ENCODE results near the gene SYNE1. TPM values are rescaled to one million over a fixed set of nuclear protein-coding genes. Genes with fewer than 3 reads are reported as not detected.

Gene SYNE1
- total RNA-seq, 1 experiment from 2014 or later = 6.5 TPM

- Mint-ChIP-seq H3K9me3 (peaks cover 5% of the 10 kb centered on the region), H3K4me3 (no peak overlapping the region), H3K4me1 (peaks cover 10% of the 10 kb centered on the region; the same call in 1 of the 2 replicates), H3K27ac (no peak overlapping the region), H3K36me3 (no peaks in the 10 kb centered on the region), H3K27me3 (ENCODE audit: low read depth) (no peaks in the 10 kb centered on the region)
- TF ChIP-seq MAX (CRISPR knock-in tag; IDR thresholded peaks at IDR 0.05) = no peak
- no peak for TF ChIP-seq IRF2 (CRISPR knock-in tag; IDR thresholded peaks at IDR 0.05; ENCODE audit: borderline replicate concordance, low read depth)
- no peak for TF ChIP-seq ETV6 (CRISPR knock-in tag; IDR thresholded peaks at IDR 0.05)
- no peak for TF ChIP-seq ESRRA (CRISPR knock-in tag; IDR thresholded peaks at IDR 0.05; ENCODE audit: borderline replicate concordance)
- no peak for TF ChIP-seq JUN (CRISPR knock-in tag; IDR thresholded peaks at IDR 0.05)
- TF ChIP-seq NFYB (CRISPR knock-in tag; conservative IDR thresholded peaks at IDR 0.05; ENCODE audit: low read depth) = no peak
- TF ChIP-seq FOXP4 (CRISPR knock-in tag; IDR thresholded peaks at IDR 0.05) = no peak
- TF ChIP-seq RORB (CRISPR knock-in tag; IDR thresholded peaks at IDR 0.05) = no peak
- TF ChIP-seq, protein P1, sequence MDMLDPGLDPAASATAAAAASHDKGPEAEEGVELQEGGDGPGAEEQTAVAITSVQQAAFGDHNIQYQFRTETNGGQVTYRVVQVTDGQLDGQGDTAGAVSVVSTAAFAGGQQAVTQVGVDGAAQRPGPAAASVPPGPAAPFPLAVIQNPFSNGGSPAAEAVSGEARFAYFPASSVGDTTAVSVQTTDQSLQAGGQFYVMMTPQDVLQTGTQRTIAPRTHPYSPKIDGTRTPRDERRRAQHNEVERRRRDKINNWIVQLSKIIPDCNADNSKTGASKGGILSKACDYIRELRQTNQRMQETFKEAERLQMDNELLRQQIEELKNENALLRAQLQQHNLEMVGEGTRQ (CRISPR knock-in tag; IDR thresholded peaks at IDR 0.05) = no peak
- TF ChIP-seq, protein P2, sequence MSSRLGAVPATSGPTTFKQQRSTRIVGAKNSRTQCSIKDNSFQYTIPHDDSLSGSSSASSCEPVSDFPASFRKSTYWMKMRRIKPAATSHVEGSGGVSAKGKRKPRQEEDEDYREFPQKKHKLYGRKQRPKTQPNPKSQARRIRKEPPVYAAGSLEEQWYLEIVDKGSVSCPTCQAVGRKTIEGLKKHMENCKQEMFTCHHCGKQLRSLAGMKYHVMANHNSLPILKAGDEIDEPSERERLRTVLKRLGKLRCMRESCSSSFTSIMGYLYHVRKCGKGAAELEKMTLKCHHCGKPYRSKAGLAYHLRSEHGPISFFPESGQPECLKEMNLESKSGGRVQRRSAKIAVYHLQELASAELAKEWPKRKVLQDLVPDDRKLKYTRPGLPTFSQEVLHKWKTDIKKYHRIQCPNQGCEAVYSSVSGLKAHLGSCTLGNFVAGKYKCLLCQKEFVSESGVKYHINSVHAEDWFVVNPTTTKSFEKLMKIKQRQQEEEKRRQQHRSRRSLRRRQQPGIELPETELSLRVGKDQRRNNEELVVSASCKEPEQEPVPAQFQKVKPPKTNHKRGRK (CRISPR knock-in tag; IDR thresholded peaks at IDR 0.05; ENCODE audit: borderline replicate concordance) = no peak
- no peak for TF ChIP-seq EMX1 (CRISPR knock-in tag; IDR thresholded peaks at IDR 0.05)
- POLR2A ChIA-PET = no interaction called here
- ATAC-seq (no peak), DNase-seq (ENCODE audit: low spot score) (no peak)
- CTCF ChIA-PET = interaction anchor here (0.6 to 1.4 kb wide), 2 partner anchors 40 to 155 kb away, joined by 3 to 4 read pairs; no protein-coding TSS in a partner anchor
Observed at GRCh38 chr6:152118678-152119077, 518.5 kb downstream of the SYNE1 start.

DNA sequence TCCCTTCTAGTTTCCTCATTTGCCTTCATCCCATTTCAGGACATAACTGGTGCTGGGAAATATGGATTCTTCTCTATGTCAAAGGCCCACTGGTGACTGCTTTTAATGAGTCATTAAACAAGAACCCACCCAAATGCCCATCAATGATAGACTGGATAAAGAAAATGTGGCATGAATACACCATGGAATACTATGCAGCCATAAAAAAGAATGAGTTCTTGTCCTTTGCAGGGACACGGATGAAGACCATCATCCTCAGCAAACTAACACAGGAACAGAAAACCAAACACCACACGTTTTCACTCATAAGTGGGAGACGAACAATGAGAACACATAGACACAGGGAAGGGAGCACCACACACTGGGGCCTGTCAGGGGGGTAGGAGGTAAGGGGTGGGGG lies 518.9 kb downstream of the SYNE1 start:
- ATAC-seq = no peak
- H3K4me3 Mint-ChIP-seq = no peak overlapping the region
- no peak for DNase-seq (ENCODE audit: low spot score)
- TF ChIP-seq, protein P2 (CRISPR knock-in tag; IDR thresholded peaks at IDR 0.05; ENCODE audit: borderline replicate concordance) = no peak
- TF ChIP-seq, protein P3, sequence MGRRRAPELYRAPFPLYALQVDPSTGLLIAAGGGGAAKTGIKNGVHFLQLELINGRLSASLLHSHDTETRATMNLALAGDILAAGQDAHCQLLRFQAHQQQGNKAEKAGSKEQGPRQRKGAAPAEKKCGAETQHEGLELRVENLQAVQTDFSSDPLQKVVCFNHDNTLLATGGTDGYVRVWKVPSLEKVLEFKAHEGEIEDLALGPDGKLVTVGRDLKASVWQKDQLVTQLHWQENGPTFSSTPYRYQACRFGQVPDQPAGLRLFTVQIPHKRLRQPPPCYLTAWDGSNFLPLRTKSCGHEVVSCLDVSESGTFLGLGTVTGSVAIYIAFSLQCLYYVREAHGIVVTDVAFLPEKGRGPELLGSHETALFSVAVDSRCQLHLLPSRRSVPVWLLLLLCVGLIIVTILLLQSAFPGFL (CRISPR knock-in tag; IDR thresholded peaks at IDR 0.05; ENCODE audit: borderline replicate concordance) = no peak
- no peak for TF ChIP-seq OVOL2 (CRISPR knock-in tag; IDR thresholded peaks at IDR 0.05; ENCODE audit: borderline replicate concordance)
- TF ChIP-seq FOXK1 (CRISPR knock-in tag; IDR thresholded peaks at IDR 0.05) = no peak
- TF ChIP-seq ZBTB43 (CRISPR knock-in tag; IDR thresholded peaks at IDR 0.05) = no peak
- TF ChIP-seq ZNF219 (CRISPR knock-in tag; IDR thresholded peaks at IDR 0.05; ENCODE audit: borderline replicate concordance) = no peak
- TF ChIP-seq, protein P1 (CRISPR knock-in tag; IDR thresholded peaks at IDR 0.05) = no peak
- TF ChIP-seq CBFB (CRISPR knock-in tag; IDR thresholded peaks at IDR 0.05; ENCODE audit: low read depth) = no peak
- no peak for TF ChIP-seq ATF1 (CRISPR knock-in tag; IDR thresholded peaks at IDR 0.05)
- TF ChIP-seq TEAD1 (CRISPR knock-in tag; IDR thresholded peaks at IDR 0.05) = no peak
- H3K4me1 Mint-ChIP-seq = peaks cover 10% of the 10 kb centered on the region
- H3K36me3 Mint-ChIP-seq = no peaks in the 10 kb centered on the region
- ChIA-PET CTCF (interaction anchor here (0.6 to 1.4 kb wide), 2 partner anchors 39 to 156 kb away, joined by 3 to 4 read pairs; no protein-coding TSS in a partner anchor), POLR2A (no interaction called here)
- no peaks in the 10 kb centered on the region for H3K27me3 Mint-ChIP-seq (ENCODE audit: low read depth)
- H3K9me3 Mint-ChIP-seq = peaks cover 5% of the 10 kb centered on the region
- H3K27ac Mint-ChIP-seq = no peak overlapping the region

All from WTC11 (cell line).